HepG2 (cell line): ENCODE results near the gene CBX6.

Experiments used
- CTCF ChIP-seq: sonication (generic); formaldehyde crosslinking; IDR thresholded peaks from 2 replicates; pipeline ENCODE4 v1.5.0; 2020; ENCODE audit warnings: mild to moderate bottlenecking, missing genetic modification reagents, moderate library complexity
- FLYWCH1 ChIP-seq: sonication (generic); formaldehyde crosslinking; IDR thresholded peaks from 2 replicates; pipeline ENCODE4 v1.8.1; 2023; ENCODE audit warnings: mild to moderate bottlenecking, missing genetic modification reagents
- NPAS2 ChIP-seq: sonication (generic); formaldehyde crosslinking; IDR thresholded peaks from 2 replicates; pipeline ENCODE4 v1.8.0; 2022; ENCODE audit warnings: mild to moderate bottlenecking, missing genetic modification reagents, borderline replicate concordance
- RXRA ChIP-seq: sonication (generic); formaldehyde crosslinking; IDR thresholded peaks from 2 replicates; pipeline ENCODE4 v1.5.1; 2020; ENCODE audit warnings: missing genetic modification reagents
- ZBTB7A ChIP-seq: sonication (generic); formaldehyde crosslinking; IDR thresholded peaks from 2 replicates; pipeline ENCODE4 v1.8.0; 2022; ENCODE audit warnings: mild to moderate bottlenecking, missing genetic modification reagents
- ZMYM3 ChIP-seq: sonication (generic); formaldehyde crosslinking; IDR thresholded peaks from 2 replicates; pipeline ENCODE4 v1.5.1; 2020; ENCODE audit warnings: mild to moderate bottlenecking, missing genetic modification reagents
- ZNF768 ChIP-seq: sonication (generic); formaldehyde crosslinking; IDR thresholded peaks from 2 replicates; pipeline ENCODE4 v1.4.0; 2020; ENCODE audit warnings: missing genetic modification reagents

GRCh38 chr22:38907767-38908166 is 35.8 kb upstream of the CBX6 start:
- TF ChIP-seq ZMYM3 (CRISPR knock-in tag) (no peak), ZNF768 (no peak), ZBTB7A (CRISPR knock-in tag) (no peak), NPAS2 (CRISPR knock-in tag) (no peak), FLYWCH1 (CRISPR knock-in tag) (no peak), CTCF (CRISPR knock-in tag) (no peak), RXRA (no peak)
